HG03097 (cell line): ENCODE measurements around the gene TBCEL.

Experiments used
- ATAC-seq: cut with Tn5 transposase; IDR thresholded peaks from one replicate; pipeline ENCODE4 v1.9.1; 2021; ENCODE audit not compliant: unreplicated experiment, low FRiP score

The TBCEL gene

GRCh38 chr11:121058941-121059340, 35.0 kb downstream of the TBCEL start:
- no peak for ATAC-seq

GRCh38 chr11:121059605-121060004, 35.7 kb downstream of the TBCEL start:
- ATAC-seq: peak; percentile 95

GRCh38 chr11:121063728-121064127, 39.8 kb downstream of the TBCEL start:
- ATAC-seq: no peak

GRCh38 chr11:121066623-121067022, 42.7 kb downstream of the TBCEL start:
- no peak for ATAC-seq

- no peak for ATAC-seq
Measured at GRCh38 chr11:121067026-121067425, 43.1 kb downstream of the TBCEL start.

- no peak for ATAC-seq
Measured at GRCh38 chr11:121067453-121067852, 43.6 kb downstream of the TBCEL start.

- no peak for ATAC-seq
Measured at GRCh38 chr11:121067962-121068647, 44.2 kb downstream of the TBCEL start.

GRCh38 chr11:121068787-121069186, 44.9 kb downstream of the TBCEL start:
- no peak for ATAC-seq

- ATAC-seq: no peak
Measured at GRCh38 chr11:121070951-121071845, 47.3 kb downstream of the TBCEL start.

- no peak for ATAC-seq
Measured at GRCh38 chr11:121071846-121072450, 48.0 kb downstream of the TBCEL start.

- no peak for ATAC-seq
Measured at GRCh38 chr11:121081321-121081720, 57.4 kb downstream of the TBCEL start.

- ATAC-seq: no peak
Measured at GRCh38 chr11:121082219-121082618, 58.3 kb downstream of the TBCEL start.

- ATAC-seq: no peak
Measured at GRCh38 chr11:121082670-121083069, 58.8 kb downstream of the TBCEL start.

GRCh38 chr11:121086866-121087265, 63.0 kb downstream of the TBCEL start:
- no peak for ATAC-seq

GRCh38 chr11:121089566-121089965, 65.7 kb downstream of the TBCEL start:
- ATAC-seq: no peak

- ATAC-seq: no peak
Measured at GRCh38 chr11:121090145-121090721, 66.3 kb downstream of the TBCEL start.

GRCh38 chr11:121091492-121092152, 67.7 kb downstream of the TBCEL start:
- ATAC-seq: no peak

GRCh38 chr11:121095561-121095960, 71.7 kb downstream of the TBCEL start:
- no peak for ATAC-seq

- no peak for ATAC-seq
Measured at GRCh38 chr11:121099364-121099763, 75.5 kb downstream of the TBCEL start.

- no peak for ATAC-seq
Measured at GRCh38 chr11:121099885-121100284, 76.0 kb downstream of the TBCEL start.

- ATAC-seq: no peak
Measured at GRCh38 chr11:121100943-121101342, 77.0 kb downstream of the TBCEL start, which contains the start of gene TECTA. Gene TECTA (plus strand): TSS chr11:121101243. CDS start chr11:121102666, 1,423 bp downstream.
